DMS53 treated with DMSO at 0.1 percent for 48 hours (cell line): Measurements from ENCODE around the gene NFIC.

Source experiments
- DNase-seq: peaks from one replicate; lab custom pipeline; 2025; ENCODE audit not compliant: unreplicated experiment; lab: John Stamatoyannopoulos, UW

Gene NFIC

GRCh38 chr19:3358689-3359014 is 7.7 kb upstream of the NFIC start:
- no peak for DNase-seq

GRCh38 chr19:3359015-3359918 is 7.1 kb upstream of the NFIC start:
- no peak for DNase-seq

GRCh38 chr19:3359919-3360420 is 6.4 kb upstream of the NFIC start:
- no peak for DNase-seq

- DNase-seq, result no peak
These were observed 5.7 kb upstream of the NFIC start for GRCh38 chr19:3360421-3361383.

GRCh38 chr19:3361384-3362216 is 4.8 kb upstream of the NFIC start:
- no peak for DNase-seq

GRCh38 chr19:3362217-3362906 is 4.0 kb upstream of the NFIC start:
- no peak for DNase-seq

- DNase-seq, result no peak
These were observed 2.4 kb upstream of the NFIC start for GRCh38 chr19:3363841-3364500.

GRCh38 chr19:3364501-3364858 is 1.9 kb upstream of the NFIC start:
- DNase-seq, result no peak

- no peak for DNase-seq
These were observed 1.1 kb upstream of the NFIC start for GRCh38 chr19:3365093-3365835.

GRCh38 chr19:3366753-3367627 is 607 bp downstream of the NFIC start:
- no peak for DNase-seq

GRCh38 chr19:3367628-3368440 is 1.5 kb downstream of the NFIC start:
- no peak for DNase-seq

- DNase-seq, result no peak
These were observed 2.0 kb downstream of the NFIC start for GRCh38 chr19:3368441-3368795.

GRCh38 chr19:3368848-3369336 is 2.5 kb downstream of the NFIC start:
- DNase-seq, result no peak

- DNase-seq, result no peak
These were observed 3.2 kb downstream of the NFIC start for GRCh38 chr19:3369337-3370213.

GRCh38 chr19:3370214-3370720 is 3.9 kb downstream of the NFIC start:
- DNase-seq, result no peak
